Measurements from ENCODE around the gene HTRA1.

DNA sequence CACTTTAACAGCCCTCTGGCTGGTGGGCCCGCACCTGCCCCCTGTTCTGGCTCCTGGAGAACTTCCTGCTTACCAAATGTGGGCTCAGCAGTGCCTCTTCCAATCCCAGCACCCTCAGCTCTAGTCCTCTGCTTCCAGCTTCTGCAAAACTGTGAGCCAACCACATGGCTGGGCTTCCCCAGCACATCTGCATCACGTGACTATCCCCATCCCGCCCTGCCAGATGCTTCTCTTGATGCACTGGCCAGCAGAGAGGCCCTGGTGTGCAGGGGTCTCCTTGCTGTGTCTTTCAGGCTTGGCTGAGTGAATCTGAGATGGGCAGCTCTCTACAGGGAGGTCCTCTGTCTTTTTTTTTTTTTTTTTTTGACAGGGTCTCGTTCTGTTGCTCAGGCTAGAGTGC is 55.4 kb downstream of the HTRA1 start:
- TF ChIP-seq, protein P1, sequence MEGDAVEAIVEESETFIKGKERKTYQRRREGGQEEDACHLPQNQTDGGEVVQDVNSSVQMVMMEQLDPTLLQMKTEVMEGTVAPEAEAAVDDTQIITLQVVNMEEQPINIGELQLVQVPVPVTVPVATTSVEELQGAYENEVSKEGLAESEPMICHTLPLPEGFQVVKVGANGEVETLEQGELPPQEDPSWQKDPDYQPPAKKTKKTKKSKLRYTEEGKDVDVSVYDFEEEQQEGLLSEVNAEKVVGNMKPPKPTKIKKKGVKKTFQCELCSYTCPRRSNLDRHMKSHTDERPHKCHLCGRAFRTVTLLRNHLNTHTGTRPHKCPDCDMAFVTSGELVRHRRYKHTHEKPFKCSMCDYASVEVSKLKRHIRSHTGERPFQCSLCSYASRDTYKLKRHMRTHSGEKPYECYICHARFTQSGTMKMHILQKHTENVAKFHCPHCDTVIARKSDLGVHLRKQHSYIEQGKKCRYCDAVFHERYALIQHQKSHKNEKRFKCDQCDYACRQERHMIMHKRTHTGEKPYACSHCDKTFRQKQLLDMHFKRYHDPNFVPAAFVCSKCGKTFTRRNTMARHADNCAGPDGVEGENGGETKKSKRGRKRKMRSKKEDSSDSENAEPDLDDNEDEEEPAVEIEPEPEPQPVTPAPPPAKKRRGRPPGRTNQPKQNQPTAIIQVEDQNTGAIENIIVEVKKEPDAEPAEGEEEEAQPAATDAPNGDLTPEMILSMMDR (IDR thresholded peaks at IDR 0.05) = no peak
- TF ChIP-seq POLR2A (IDR thresholded peaks at IDR 0.05) = no peak
